HG02571 (cell line): ENCODE measurements around the gene RAB4A.

Source experiments
- ATAC-seq: cut with Tn5 transposase; IDR thresholded peaks from one replicate; pipeline ENCODE4 v1.9.1; 2021; ENCODE audit warnings: mild to moderate bottlenecking, moderate library complexity; ENCODE audit not compliant: unreplicated experiment

The RAB4A gene

GRCh38 chr1:229243638-229244037 lies 27.3 kb upstream of the RAB4A start:
- no peak for ATAC-seq

DNA sequence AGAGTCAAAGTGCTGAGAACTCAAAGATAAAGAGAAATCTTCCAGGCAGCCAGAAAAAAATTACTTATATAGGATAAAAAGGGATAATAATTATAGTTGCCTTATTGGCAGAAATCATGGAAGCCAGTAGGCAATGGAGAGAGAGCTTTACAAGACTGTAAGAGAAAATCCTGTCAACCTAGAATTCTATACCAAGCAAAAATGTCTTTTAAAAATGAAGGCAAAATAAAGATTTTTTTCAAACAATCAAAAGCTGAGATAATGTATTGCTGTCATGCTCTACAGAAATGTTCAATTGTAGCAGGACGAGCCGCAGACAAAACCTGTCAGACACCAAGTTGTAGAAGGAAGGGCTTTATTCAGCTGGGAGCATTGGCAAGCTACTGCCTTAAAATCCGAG lies 26.8 kb upstream of the RAB4A start:
- no peak for ATAC-seq

DNA sequence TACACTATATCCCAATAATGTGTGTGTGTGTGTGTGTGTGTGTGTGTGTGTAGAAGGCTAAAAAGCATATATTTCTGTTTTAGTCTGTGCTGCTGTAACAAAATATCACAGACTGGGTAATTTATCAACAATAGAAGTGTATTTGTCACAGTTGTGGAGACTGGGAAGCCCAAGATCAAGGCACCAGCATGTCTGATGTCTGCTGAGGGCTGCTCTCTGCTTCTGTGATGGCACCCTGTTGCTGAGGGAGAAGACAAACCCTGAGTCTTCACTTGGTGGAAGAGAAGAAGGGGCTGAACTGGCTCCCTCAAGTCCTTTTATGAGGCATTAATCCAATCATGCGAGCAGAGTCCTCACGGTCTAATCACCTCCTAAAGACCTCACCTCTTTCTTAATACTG lies 23.0 kb upstream of the RAB4A start:
- no peak for ATAC-seq

DNA sequence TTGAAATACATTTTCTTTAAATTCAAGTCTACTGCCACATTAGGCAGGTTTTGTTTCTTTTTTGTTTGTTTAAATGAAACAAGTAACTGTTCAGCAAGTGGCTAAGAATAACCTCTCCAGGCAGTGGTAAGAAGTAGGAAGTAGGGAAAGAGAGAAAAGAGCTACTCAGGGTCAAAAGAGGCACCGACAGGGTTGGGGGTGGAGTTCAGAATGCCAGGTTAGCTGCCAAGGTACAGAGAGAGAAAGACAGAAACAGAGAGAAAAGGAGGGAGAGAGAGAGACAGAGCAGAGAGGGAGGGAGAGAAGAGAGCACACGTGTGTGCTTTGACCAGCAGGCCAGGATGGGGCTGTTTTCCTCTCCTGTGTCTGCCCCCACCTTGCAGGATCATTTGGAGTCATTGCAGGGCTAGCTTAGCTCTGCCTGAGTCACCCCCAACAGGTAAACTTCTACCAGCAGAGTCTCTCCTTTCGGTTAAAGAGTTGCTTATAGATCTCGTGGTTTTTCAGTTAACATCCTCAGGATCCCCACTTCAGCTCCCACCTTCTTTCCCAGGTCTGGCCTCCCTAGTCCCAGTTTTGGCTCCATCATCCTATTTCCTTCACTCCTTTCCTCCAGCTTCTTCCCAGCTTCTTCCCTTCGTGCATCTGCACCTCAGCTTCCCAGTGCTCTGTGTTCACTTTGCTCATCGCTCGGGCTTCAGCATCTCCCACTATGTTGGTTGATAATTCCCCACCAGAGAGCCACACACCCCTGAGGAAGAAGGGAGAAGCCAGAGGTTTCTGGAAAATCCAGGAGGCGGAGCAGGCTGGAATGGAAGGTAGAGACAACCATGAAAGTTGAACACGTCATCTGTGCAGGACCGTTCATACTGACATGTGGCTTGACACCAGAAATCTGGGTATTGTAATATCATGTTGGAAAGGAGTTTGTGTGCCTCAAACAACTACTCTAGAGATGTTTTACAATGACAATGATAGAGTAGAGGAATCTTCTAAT lies 21.8 kb upstream of the RAB4A start:
- ATAC-seq: no peak

- no peak for ATAC-seq
Measured at GRCh38 chr1:229249854-229250644, 20.9 kb upstream of the RAB4A start.

DNA sequence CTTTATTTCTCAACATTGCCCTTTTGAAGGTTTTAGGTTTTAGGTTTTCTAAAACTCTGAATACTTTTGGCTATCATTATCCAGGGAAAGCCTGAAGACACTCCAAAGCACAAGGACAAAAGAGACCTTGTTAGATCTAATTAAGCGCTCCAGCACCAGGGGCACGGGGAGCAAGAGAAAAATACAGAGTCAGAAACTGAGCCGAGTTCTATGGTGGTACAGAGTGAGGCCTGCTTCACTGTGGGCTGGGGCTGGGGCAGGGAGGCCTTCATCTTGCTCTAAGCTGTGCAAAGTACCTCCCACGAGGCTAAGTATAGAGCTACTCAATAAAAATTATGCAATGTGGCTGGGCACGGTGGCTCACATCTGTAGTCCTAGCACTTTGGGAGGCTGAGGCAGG lies 19.7 kb upstream of the RAB4A start:
- ATAC-seq: no peak

GRCh38 chr1:229252228-229252984 lies 18.5 kb upstream of the RAB4A start:
- ATAC-seq: no peak

GRCh38 chr1:229253151-229253974 lies 17.5 kb upstream of the RAB4A start:
- ATAC-seq: no peak

DNA sequence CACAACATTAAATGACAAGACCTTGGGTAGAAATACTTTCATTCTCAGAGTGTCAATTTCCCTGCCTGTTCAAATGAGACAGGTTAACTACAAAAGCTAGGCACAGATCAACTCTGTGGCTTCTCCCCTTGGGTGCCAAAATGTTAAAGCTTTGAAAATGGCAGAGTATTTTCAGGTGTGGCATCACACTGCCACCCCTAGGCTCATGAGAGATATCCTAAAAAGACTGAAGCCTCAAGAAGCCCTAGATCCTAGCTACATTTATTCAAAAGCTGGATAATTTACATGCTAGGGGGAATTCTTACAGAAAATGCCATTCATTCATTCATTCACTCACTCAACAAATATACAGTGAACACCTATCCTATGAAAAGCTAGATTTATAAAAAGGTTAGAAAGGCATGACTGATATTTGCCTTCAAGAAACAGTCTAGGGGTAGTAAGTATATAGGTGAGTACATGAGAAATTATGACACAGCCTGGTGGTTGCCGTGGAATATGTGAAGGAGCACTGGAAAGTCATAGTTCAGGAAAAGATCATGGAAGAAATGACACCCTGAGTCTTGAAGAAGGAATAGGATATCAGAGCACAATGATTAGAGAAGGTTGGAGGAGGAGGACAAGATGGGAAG lies 15.9 kb upstream of the RAB4A start:
- no peak for ATAC-seq

GRCh38 chr1:229258031-229258756 lies 12.7 kb upstream of the RAB4A start:
- no peak for ATAC-seq

DNA sequence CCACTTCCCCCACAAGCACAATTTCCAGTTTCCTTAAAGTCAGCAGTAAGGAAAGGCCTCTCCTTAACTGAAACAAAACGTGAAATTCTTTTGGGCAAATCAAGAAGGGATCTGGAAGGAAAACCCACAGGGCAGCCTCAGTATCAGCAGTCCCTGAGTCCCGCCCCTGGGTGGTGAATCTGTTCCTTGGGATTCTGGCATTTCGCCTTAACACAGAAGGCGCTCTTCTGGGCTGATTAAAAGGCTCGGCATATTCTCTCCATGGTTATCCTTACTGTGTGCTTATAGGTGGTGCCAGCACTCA lies 12.2 kb upstream of the RAB4A start:
- ATAC-seq: no peak

DNA sequence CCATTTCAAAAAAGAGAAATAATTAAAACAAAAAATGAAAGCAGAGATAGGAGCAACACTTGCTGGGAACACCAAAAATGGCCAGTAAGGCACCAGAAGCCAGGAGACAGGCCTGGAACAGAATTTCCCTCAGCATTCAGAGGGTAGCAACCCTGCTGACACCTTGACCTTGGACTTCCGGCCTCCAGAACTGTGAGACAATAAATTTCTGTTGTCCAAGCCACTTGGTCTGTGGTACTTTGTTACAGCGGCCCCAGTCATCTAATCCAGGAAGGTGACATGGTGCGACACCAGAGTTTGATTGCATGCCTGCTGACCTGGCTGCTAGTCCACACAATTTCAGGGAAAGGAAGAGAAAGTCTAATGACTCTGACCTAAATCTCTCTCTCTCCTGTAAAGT lies 10.6 kb upstream of the RAB4A start:
- ATAC-seq: no peak

DNA sequence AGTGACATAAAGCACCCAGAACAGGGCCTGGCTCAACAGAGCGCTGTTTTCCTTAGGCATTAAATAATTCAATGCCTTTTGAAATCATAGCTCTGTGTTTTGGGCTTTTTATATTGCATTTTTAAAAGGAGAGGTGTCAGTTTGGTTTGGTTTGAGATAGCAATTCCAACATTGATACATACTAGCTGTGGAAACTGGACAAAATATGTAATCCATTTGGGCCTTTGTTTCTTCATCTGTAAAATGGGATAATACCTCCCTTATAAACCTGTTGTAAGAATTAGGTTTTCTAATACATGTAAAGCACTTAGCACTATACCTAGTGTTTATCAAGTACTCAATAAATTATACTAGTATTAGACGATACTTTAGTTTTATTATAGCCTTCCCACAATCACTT lies 8.7 kb upstream of the RAB4A start:
- ATAC-seq: no peak

DNA sequence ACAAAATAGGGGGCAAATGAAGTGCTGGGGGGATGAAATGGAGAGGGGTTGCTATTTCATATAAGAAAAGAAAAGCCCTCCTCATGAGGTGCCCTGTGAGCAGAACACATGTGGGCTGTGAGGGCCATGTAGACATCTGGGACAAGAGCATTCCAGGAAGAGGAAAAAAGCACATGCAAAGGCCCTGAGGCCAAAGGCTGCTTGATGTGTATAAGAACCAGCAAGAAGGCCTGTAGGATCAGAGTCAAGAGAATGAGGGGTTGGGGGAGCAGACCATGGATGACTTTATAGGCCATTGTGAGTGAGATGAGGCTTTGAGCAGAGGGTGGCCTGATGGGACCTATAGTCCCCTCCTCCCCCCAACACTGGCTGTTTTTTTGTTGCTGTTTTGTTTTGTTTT lies 7.7 kb upstream of the RAB4A start:
- ATAC-seq: no peak

- no peak for ATAC-seq
Measured at GRCh38 chr1:229264068-229264467, 6.8 kb upstream of the RAB4A start.

DNA sequence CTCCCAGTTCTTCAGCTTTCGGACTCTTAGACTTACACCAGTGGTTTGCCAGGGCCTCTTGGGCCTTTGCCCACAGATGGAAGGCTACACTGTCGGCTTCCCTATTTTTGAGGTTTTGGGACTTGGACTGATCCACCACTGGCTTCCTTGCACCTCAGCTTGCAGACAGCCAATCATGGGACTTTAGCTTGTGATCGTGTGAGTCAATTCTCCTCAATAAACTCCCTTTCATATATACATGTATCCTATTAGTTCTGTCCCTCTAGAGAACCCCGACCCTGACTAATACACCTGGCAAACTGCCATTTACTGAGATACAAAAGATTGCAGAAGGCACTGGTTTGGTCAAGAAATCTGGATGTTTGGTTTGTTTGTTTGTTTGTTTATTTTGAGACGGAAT lies 6.4 kb upstream of the RAB4A start:
- no peak for ATAC-seq

DNA sequence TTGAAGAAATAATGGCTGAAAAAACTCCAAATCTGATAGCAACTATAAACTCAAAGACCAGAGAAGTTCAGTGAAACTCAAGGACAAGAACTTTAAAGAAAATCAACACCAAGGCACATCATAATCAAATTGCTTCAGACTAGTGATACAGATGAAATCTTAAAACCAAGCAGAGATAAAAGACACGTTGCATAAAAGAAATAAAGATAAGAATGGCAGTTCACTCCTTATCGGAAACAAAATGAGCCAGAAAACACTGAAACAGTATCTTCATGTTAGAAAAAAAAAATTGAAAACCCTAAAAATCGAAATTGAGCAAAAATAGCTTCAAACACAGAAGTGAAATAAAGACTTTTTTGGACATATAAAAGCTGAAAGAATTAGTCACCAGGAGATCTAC lies 4.6 kb upstream of the RAB4A start:
- no peak for ATAC-seq

GRCh38 chr1:229266832-229267500 lies 3.9 kb upstream of the RAB4A start:
- ATAC-seq: no peak

DNA sequence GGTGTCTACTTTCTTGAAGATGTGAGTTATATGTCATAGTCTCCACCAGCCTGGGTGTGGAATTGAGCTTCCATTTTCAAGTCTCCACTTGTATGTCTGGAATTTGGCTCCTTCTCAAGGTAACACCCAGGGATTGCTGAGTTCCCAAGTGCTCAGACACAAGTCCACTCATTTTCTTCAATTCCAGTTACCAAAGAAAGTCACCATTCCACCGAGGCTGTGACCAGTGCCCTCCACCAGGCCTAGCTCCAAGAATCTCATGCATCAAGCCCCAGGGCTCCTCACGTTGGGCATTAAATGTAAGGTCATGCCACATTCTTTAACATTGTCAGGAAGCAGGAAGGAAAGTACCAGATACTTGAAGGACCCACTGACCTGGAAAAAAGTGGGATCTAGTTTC lies 2.4 kb upstream of the RAB4A start:
- no peak for ATAC-seq
